SK-N-SH (cell line): Measurements from ENCODE around the gene ACER3. TPM values are rescaled to one million over a fixed set of nuclear protein-coding genes. Genes with fewer than 3 reads are reported as not detected.

Source experiments
- CTCF ChIA-PET: fragments of 300-600, 350-600 bp; formaldehyde crosslinking; extraction: SDS; loops from one replicate; lab custom pipeline; 2021; lab: Yijun Ruan, JAX
- POLR2A ChIA-PET: fragments of 350-600 bp; sonication (Branson Sonifier 250); formaldehyde crosslinking; extraction: SDS; loops from one replicate; lab custom pipeline; 2020; ENCODE audit warnings: antibody characterized with exemption, inconsistent platforms; lab: Yijun Ruan, JAX
- DNase-seq: peaks from one replicate; pipeline ENCODE4 v3.0.0; 2012
- H2AFZ ChIP-seq: fragments of 200-600 bp; sonication (generic); 2 replicates; pipeline ENCODE4 v1.8.1; 2016; ENCODE audit warnings: antibody characterized with exemption, mild to moderate bottlenecking, low read depth
- H3F3A ChIP-seq: fragments of 200-600 bp; sonication (generic); replicated peaks from 2 replicates; pipeline ENCODE3; 2016; ENCODE audit warnings: antibody characterized with exemption, mild to moderate bottlenecking; ENCODE audit not compliant: insufficient read depth
- H3K27ac ChIP-seq, 2 experiments: fragments of 200-500 bp in 1 of 2; fragments of 200-600 bp in 1 of 2; sonication (Bioruptor generic) in 1 of 2; sonication (generic), shearing (Covaris generic) in 1 of 2; 2 replicates each; pipeline versions ENCODE4 v1.5.1 to v1.6.1; 2014 to 2016; ENCODE audit warnings: low read depth in 2 of 2, inconsistent platforms in 1 of 2, low read length in 1 of 2, mild to moderate bottlenecking in 1 of 2, mixed read lengths in 1 of 2
- H3K27me3 ChIP-seq: fragments of 200-600 bp; sonication (generic), shearing (Covaris generic); 2 replicates; pipeline ENCODE4 v1.6.1; 2016; ENCODE audit warnings: mixed run types; ENCODE audit not compliant: insufficient read depth
- H3K36me3 ChIP-seq, 2 experiments: fragments of 200-500 bp in 1 of 2; fragments of 200-600 bp in 1 of 2; sonication (Bioruptor generic) in 1 of 2; sonication (generic) in 1 of 2; replicated peaks in 1 of 2; 2 replicates each; pipeline versions ENCODE3 to v1.5.1; 2014 to 2016; ENCODE audit warnings: low read length in 1 of 2, mild to moderate bottlenecking in 1 of 2; ENCODE audit not compliant: insufficient read depth in 2 of 2, control insufficient read depth in 1 of 2
- H3K4me1 ChIP-seq, 2 experiments: fragments of 200-500 bp in 1 of 2; fragments of 200-600 bp in 1 of 2; sonication (Bioruptor generic) in 1 of 2; sonication (generic), shearing (Covaris generic) in 1 of 2; 2 replicates each; pipeline versions ENCODE4 v1.5.1 to v1.6.1; 2014 to 2016; ENCODE audit warnings: low read depth in 1 of 2, low read length in 1 of 2, mixed run types in 1 of 2; ENCODE audit not compliant: insufficient read depth in 2 of 2, control insufficient read depth in 1 of 2
- H3K4me2 ChIP-seq: fragments of 200-600 bp; sonication (generic), shearing (Covaris generic); 2 replicates; pipeline ENCODE4 v1.6.1; 2017; ENCODE audit warnings: mixed run types
- H3K4me3 ChIP-seq, 2 experiments: fragments of 200-500 bp in 1 of 2; fragments of 200-600 bp in 1 of 2; sonication (Bioruptor generic) in 1 of 2; sonication (generic), shearing (Covaris generic) in 1 of 2; 2 replicates each; pipeline versions ENCODE4 v1.5.1 to v1.8.1; 2014 to 2016; ENCODE audit warnings: low read depth in 2 of 2, inconsistent platforms in 1 of 2, low read length in 1 of 2, mild to moderate bottlenecking in 1 of 2, mixed read lengths in 1 of 2, moderate library complexity in 1 of 2
- H3K79me2 ChIP-seq: fragments of 200-600 bp; sonication (generic); 2 replicates; pipeline ENCODE4 v1.8.1; 2017; ENCODE audit warnings: mild to moderate bottlenecking; ENCODE audit not compliant: insufficient read depth
- H3K9ac ChIP-seq: fragments of 200-600 bp; sonication (generic); 2 replicates; pipeline ENCODE4 v1.6.1; 2017; ENCODE audit warnings: mixed run types
- H3K9me2 ChIP-seq: fragments of 200-600 bp; sonication (generic); 2 replicates; pipeline ENCODE4 v1.6.1; 2017; ENCODE audit warnings: mixed run types
- H3K9me3 ChIP-seq: fragments of 200-600 bp; sonication (generic); 2 replicates; pipeline ENCODE4 v1.6.1; 2017; ENCODE audit warnings: mixed run types, mild to moderate bottlenecking, moderate library complexity
- H4K20me1 ChIP-seq: fragments of 200-600 bp; sonication (generic); 2 replicates; pipeline ENCODE4 v1.6.1; 2017; ENCODE audit warnings: mild to moderate bottlenecking, mixed run types; ENCODE audit not compliant: insufficient read depth
- CHD2 ChIP-seq: fragments of 150-350 bp; IDR thresholded peaks from 2 replicates; pipeline ENCODE4 v1.6.1; 2018; ENCODE audit warnings: low read length; ENCODE audit not compliant: partially characterized antibody
- ELF1 ChIP-seq: IDR thresholded peaks from 2 replicates; pipeline ENCODE4 v1.4.0; 2012
- EP300 ChIP-seq, 2 experiments: IDR thresholded peaks; 2 replicates each; pipeline versions ENCODE4 v1.4.0 to v1.6.1; 2012; ENCODE audit warnings: borderline replicate concordance in 1 of 2, low read depth in 1 of 2, low read length in 1 of 2
- EZH2phosphoT487 ChIP-seq: fragments of 200-600 bp; sonication (generic); IDR thresholded peaks from 2 replicates; pipeline ENCODE4 v1.6.1; 2017; ENCODE audit warnings: low read depth, mixed run types, mild to moderate bottlenecking, antibody characterized with exemption, moderate library complexity, borderline replicate concordance
- GATA2 ChIP-seq: sonication (generic); formaldehyde crosslinking; IDR thresholded peaks from 2 replicates; pipeline ENCODE4 v1.5.0; 2020; ENCODE audit warnings: mild to moderate bottlenecking, missing genetic modification reagents
- IRF3 ChIP-seq: fragments of 150-350 bp; IDR thresholded peaks from 2 replicates; pipeline ENCODE4 v1.6.1; 2016; ENCODE audit warnings: mild to moderate bottlenecking, low read depth, low read length
- JUND ChIP-seq: IDR thresholded peaks from 2 replicates; pipeline ENCODE4 v1.4.0; 2012
- MXI1 ChIP-seq: IDR thresholded peaks from 2 replicates; pipeline ENCODE4 v1.6.1; 2012; ENCODE audit warnings: mild to moderate bottlenecking, low read depth, low read length, improper control_type of control experiment
- NFIC ChIP-seq: IDR thresholded peaks from 2 replicates; pipeline ENCODE4 v1.4.0; 2012; ENCODE audit warnings: borderline replicate concordance
- NRF1 ChIP-seq: IDR thresholded peaks from 2 replicates; pipeline ENCODE4 v1.6.1; 2012; ENCODE audit warnings: low read depth, mild to moderate bottlenecking, low read length
- PBX3 ChIP-seq: IDR thresholded peaks from 2 replicates; pipeline ENCODE4; 2012
- RAD21 ChIP-seq: IDR thresholded peaks from 2 replicates; pipeline ENCODE4 v1.6.1; 2012; ENCODE audit warnings: mild to moderate bottlenecking, low read length
- RFX5 ChIP-seq: IDR thresholded peaks from 2 replicates; pipeline ENCODE4 v1.6.1; 2012; ENCODE audit warnings: mild to moderate bottlenecking, improper control_type of control experiment, low read length
- SIN3A ChIP-seq: IDR thresholded peaks from 2 replicates; pipeline ENCODE4 v1.6.1; 2012; ENCODE audit warnings: low read depth, mild to moderate bottlenecking, low read length, moderate library complexity, borderline replicate concordance
- TCF12 ChIP-seq: IDR thresholded peaks from 2 replicates; pipeline ENCODE4 v1.4.0; 2012
- USF1 ChIP-seq: IDR thresholded peaks from 2 replicates; pipeline ENCODE4 v1.4.0; 2012; ENCODE audit warnings: low read depth, borderline replicate concordance
- whole genome bisulfite sequencing: methylation state at CpG from one replicate; pipeline ENCODE4 v1.1.6; 2017; ENCODE audit warnings: low lambda C conversion rate; 5-methylcytosine and 5-hydroxymethylcytosine counted together
- polyA plus RNA-seq, 3 experiments: library from polyadenylated mRNA; depleted of rRNA; stranded (reverse); fragments of >200 nt; gene quantifications; 2 replicates each; pipeline ENCODE4 v1.2.3, GENCODE V29; 2012
- TF ChIP-seq, protein P1 (sequence below): fragments of 150-350 bp; IDR thresholded peaks from 2 replicates; pipeline ENCODE4 v1.6.1; 2017; ENCODE audit warnings: antibody characterized with exemption, low read length, low read depth, borderline replicate concordance

The ACER3 gene
- polyA plus RNA-seq, 1 of the 3 experiments (the other 2 are of a cell fraction) = 5.4 TPM

- WGBS = 94% methylated on average over 5 of the region's 5 CpGs
- Histone ChIP-seq H3K4me3 (no peak overlapping the region), H3K9me2 (no peaks in the 10 kb centered on the region), H3K27ac (no peak overlapping the region), H4K20me1 (no peaks in the 10 kb centered on the region), H3K79me2 (no peaks in the 10 kb centered on the region), H3K4me2 (no peak overlapping the region), H3K4me1 (no peaks in the 10 kb centered on the region), H3F3A (no peaks in the 10 kb centered on the region), H2AFZ (no peak overlapping the region), H3K9me3 (no peaks in the 10 kb centered on the region), H3K36me3 (peaks cover 1 to 5% of the 10 kb centered on the region in 2 experiments), H3K9ac (no peak overlapping the region), H3K27me3 (no peaks in the 10 kb centered on the region)
- TF ChIP-seq RFX5 (no peak), IRF3 (no peak), JUND (no peak), NRF1 (no peak), EP300 (IDR thresholded peaks at IDR 0.05; ENCODE audit: borderline replicate concordance in 1 of 2, low read depth in 1 of 2, low read length in 1 of 2) (no peak), CHD2 (no peak)
- no peak for DNase-seq
- POLR2A ChIA-PET = no interaction called here
- CTCF ChIA-PET = no interaction called here
Observed at GRCh38 chr11:76927160-76927559, 66.4 kb downstream of the ACER3 start.

DNA sequence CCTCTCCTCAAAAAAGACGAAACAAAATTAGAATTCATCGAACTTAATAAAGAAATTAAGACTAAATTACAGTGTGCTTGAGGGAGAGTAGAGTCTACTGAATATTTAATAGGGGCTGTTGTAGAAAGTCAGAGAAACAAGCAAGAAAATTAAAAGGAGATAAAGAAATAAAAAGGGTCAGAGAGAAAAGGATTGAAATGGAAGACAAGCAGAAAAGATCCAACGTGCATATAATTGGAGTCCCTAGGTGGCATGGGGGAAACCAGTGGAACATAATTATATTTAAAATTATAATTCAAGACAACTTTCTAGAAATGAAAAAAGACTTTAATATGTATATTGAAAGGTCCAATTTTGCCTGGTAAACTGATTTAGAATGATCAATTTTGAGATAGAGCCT is 74.3 kb downstream of the ACER3 start:
- ChIA-PET CTCF (interaction anchor here (1.3 kb wide), 1 partner anchor 16 kb away, joined by 4 read pairs; no protein-coding TSS in a partner anchor), POLR2A (no interaction called here)
- no peak overlapping the region for H3K9ac ChIP-seq
- H2AFZ ChIP-seq = no peak overlapping the region
- 70% methylated on average over 3 of the region's 3 CpGs for WGBS
- no peaks in the 10 kb centered on the region for H3K79me2 ChIP-seq
- H3K9me3 ChIP-seq = peaks cover 7% of the 10 kb centered on the region; the same call in 1 of the 2 replicates
- H3K4me1 ChIP-seq = no peaks in the 10 kb centered on the region
- H3K4me3 ChIP-seq = no peak overlapping the region
- peaks cover 0 to 27% of the 10 kb centered on the region in 2 experiments for H3K36me3 ChIP-seq
- no peak overlapping the region for H3K4me2 ChIP-seq
- H3F3A ChIP-seq = no peaks in the 10 kb centered on the region
- no peak for DNase-seq
- H4K20me1 ChIP-seq = no peaks in the 10 kb centered on the region
- TF ChIP-seq CHD2 = no peak
- no peak for TF ChIP-seq MXI1
- TF ChIP-seq GATA2 = no peak
- no peak for TF ChIP-seq ELF1
- TF ChIP-seq NFIC = no peak
- H3K9me2 ChIP-seq = no peaks in the 10 kb centered on the region
- H3K27me3 ChIP-seq = no peaks in the 10 kb centered on the region
- no peak overlapping the region for H3K27ac ChIP-seq

GRCh38 chr11:76939219-76939631 is 78.5 kb downstream of the ACER3 start:
- H3K9me2 ChIP-seq = no peaks in the 10 kb centered on the region
- H3K4me3 ChIP-seq = no peak overlapping the region
- DNase-seq = no peak
- no peak overlapping the region for H3K4me2 ChIP-seq
- H3F3A ChIP-seq = peaks cover 3% of the 10 kb centered on the region
- H3K4me1 ChIP-seq = no peaks in the 10 kb centered on the region
- H3K9me3 ChIP-seq = peaks cover 12% of the 10 kb centered on the region; the same call in 1 of the 2 replicates
- H2AFZ ChIP-seq = no peak overlapping the region
- no peak overlapping the region for H3K9ac ChIP-seq
- H3K27ac ChIP-seq = no peak overlapping the region
- CTCF ChIA-PET = interaction anchor here (1.1 kb wide), 1 partner anchor 100 kb away, joined by 4 read pairs; no protein-coding TSS in a partner anchor
- POLR2A ChIA-PET = no interaction called here
- 78% methylated on average over 2 of the region's 2 CpGs for WGBS
- no peaks in the 10 kb centered on the region for H4K20me1 ChIP-seq
- H3K79me2 ChIP-seq = no peaks in the 10 kb centered on the region
- H3K27me3 ChIP-seq = no peaks in the 10 kb centered on the region
- peaks cover 0 to 21% of the 10 kb centered on the region in 2 experiments for H3K36me3 ChIP-seq
- TF ChIP-seq, protein P1, sequence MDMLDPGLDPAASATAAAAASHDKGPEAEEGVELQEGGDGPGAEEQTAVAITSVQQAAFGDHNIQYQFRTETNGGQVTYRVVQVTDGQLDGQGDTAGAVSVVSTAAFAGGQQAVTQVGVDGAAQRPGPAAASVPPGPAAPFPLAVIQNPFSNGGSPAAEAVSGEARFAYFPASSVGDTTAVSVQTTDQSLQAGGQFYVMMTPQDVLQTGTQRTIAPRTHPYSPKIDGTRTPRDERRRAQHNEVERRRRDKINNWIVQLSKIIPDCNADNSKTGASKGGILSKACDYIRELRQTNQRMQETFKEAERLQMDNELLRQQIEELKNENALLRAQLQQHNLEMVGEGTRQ = no peak
- no peak for TF ChIP-seq NFIC
- no peak for TF ChIP-seq PBX3
- TF ChIP-seq USF1 = no peak
- no peak for TF ChIP-seq CHD2
- TF ChIP-seq TCF12 = no peak
- TF ChIP-seq RAD21 = no peak
- TF ChIP-seq ELF1 = no peak
- TF ChIP-seq GATA2 = no peak
- no peak for TF ChIP-seq SIN3A
- no peak for TF ChIP-seq IRF3
- no peak for TF ChIP-seq EZH2phosphoT487
- no peak for TF ChIP-seq RFX5
